ENCODE data around the gene SESN3. TPM values are rescaled to one million over a fixed set of nuclear protein-coding genes. Genes with fewer than 3 reads are reported as not detected.
"Not testable (repeated sequence)": the region's sequence is repeated elsewhere in the genome, so short reads cannot be mapped to it uniquely, and the experiment has no call there.

The SESN3 gene
- total RNA-seq, 2 donors from 2014 or later: 0.55 to 1.8 TPM

DNA sequence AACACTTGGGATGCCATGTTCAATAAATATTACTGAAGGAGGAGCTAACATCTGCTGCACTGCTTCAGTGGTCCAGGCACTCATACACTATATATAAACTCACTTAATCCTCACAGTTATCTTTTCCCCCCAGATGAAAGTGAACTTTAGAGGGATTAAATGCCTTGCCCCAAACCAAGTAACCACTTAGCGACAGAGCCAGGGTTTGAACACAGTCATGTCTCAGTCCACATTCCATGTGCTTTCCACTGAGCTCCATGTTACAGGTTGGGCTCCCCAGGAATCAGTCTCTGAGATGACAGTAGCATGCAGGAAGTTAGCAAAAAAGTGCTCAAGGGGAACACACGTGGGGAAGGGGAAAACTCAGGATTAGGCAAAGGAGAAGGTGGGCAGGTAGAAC is 82.1 kb downstream of the SESN3 start:
- H3K4me3 Mint-ChIP-seq: peak overlapping the region; percentile 2
- no peak for ATAC-seq
- no peaks in the 10 kb centered on the region for H3K9me3 Mint-ChIP-seq
- H3K4me1 Mint-ChIP-seq (ENCODE audit: low read depth in 2 of 2): peaks cover 22% of the 10 kb centered on the region in 2 donors
- H3K27me3 Mint-ChIP-seq: peaks cover 28 to 31% of the 10 kb centered on the region in 2 donors
- H3K36me3 Mint-ChIP-seq: no peaks in the 10 kb centered on the region
- H3K27ac Mint-ChIP-seq: no peak overlapping the region
- DNase-seq (ENCODE audit: low spot score): no peak

- DNase-seq (ENCODE audit: low spot score) (no peak), ATAC-seq (no peak)
- H3K27me3 Mint-ChIP-seq: peaks cover 30 to 33% of the 10 kb centered on the region in 2 donors
- no peaks in the 10 kb centered on the region for H3K36me3 Mint-ChIP-seq
- peaks cover 17% of the 10 kb centered on the region in 2 donors for H3K4me1 Mint-ChIP-seq (ENCODE audit: low read depth in 2 of 2)
- H3K27ac Mint-ChIP-seq: no peak overlapping the region
- no peaks in the 10 kb centered on the region for H3K9me3 Mint-ChIP-seq
- no peak overlapping the region for H3K4me3 Mint-ChIP-seq
These were observed 82.6 kb downstream of the SESN3 start for GRCh38 chr11:95148406-95148805.

DNA sequence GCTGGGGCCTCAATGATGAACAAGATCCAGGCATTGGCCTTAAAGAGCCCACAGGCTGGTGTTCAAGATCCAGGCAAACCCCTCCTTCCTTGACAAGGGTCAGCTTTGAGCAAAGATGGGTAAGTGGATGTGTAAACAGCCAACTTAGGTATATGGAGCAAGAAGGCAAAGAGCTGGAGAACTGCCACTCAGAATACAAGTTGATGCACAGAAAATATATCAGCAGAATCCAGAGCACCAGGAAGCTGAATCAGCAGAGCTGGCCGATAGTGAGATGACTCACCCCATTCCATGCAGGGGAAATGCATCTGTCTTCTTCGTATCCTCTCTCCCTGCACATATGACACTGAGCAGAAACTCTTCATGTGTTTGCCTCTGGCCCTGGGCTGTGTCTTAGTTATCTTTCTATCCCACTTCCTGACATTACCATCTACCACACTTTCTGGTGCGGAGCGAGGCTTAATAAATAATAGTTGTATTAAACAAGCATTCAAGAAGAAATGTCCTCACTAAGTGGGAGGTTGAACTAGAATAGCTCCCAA is 83.6 kb downstream of the SESN3 start:
- no peak for DNase-seq (ENCODE audit: low spot score)
- ATAC-seq: no peak
- Mint-ChIP-seq H3K4me1 (ENCODE audit: low read depth in 2 of 2) (peaks cover 7% of the 10 kb centered on the region in 2 donors), H3K4me3 (no peak overlapping the region), H3K27me3 (peaks cover 30 to 33% of the 10 kb centered on the region in 2 donors), H3K9me3 (no peaks in the 10 kb centered on the region), H3K27ac (no peak overlapping the region), H3K36me3 (no peaks in the 10 kb centered on the region)

DNA sequence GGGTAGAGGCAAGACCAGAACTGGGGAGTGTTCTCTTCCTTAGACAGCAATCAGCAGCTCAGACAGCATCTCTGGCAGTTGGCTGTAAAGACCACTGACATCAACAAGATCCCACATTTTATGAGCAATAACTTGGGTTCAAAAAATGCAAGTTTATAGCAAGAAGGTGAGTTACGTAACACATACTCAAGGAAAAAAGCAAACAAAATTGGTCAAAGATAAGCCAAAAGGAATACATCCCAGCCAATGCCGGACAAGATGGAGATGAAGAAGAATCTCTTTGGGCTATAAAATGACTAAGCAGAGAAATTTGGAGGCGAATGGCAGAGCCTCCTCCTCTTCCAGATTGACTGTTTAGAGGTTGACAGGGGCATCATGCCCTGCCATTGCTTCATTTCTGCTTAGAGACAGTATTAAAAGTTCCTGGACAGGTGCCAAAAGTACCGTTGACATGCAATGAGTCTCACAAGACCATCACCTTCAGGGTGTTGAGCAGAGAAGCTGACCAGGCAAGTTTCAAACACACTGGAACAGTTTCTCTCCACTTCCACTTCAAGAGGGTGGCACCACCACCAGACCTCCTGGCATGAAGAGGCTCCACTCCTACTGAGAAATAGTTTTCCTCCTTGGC is 85.5 kb downstream of the SESN3 start:
- DNase-seq (ENCODE audit: low spot score) (no peak), ATAC-seq (no peak)
- Mint-ChIP-seq H3K27me3 (peaks cover 32 to 33% of the 10 kb centered on the region in 2 donors), H3K4me3 (no peak overlapping the region), H3K36me3 (no peaks in the 10 kb centered on the region), H3K27ac (no peak overlapping the region), H3K9me3 (no peaks in the 10 kb centered on the region), H3K4me1 (ENCODE audit: low read depth in 2 of 2) (no peaks in the 10 kb centered on the region)

DNA sequence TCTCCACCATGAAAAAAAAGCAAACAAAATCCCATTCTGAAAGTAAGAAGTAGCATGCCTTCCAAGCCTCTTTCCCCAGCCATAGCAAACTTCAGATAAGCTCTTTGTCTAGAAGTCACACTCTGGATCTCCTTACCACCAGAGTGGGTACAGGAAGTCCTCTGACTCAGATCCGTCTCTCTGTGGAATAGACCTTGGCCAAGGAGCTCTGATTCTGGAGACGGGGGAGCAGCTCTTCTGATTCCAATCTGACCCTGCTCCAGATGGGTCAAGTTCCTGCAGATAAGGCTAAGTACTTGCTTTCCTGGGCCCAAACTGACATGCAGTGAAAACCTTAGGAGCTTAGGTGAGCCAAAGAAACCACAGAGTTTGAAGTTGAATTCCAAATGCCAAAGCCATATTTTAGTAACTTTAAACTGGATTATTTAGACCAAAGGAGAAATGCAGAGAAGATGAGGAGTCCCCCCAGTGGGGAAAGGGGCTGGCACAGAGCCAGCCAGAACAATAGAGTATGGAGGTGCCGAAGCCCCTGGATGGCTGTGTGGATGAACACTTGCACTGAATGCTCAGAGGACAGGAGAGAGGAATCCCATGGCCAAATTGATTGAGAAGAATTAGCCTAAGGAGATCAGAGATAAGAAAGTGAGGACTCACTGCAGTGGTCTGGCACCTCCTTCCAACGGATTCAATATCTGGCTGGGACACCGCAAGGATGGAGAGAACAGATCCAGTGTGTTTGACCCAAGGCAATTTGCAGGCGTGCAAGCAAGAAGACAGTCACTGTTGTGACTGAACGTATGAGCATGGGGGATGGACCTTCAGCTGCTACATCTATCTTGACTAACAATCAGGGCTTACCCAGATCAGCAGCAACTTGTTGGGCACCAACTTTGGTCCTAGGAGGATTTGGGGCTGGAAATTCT is 86.4 kb downstream of the SESN3 start:
- no peak overlapping the region for H3K27ac Mint-ChIP-seq
- no peaks in the 10 kb centered on the region for H3K4me1 Mint-ChIP-seq (ENCODE audit: low read depth in 2 of 2)
- ATAC-seq (peak in 1 of 2 donors; percentile 52), DNase-seq (ENCODE audit: low spot score) (no peak)
- H3K4me3 Mint-ChIP-seq: no peak overlapping the region
- H3K27me3 Mint-ChIP-seq: peaks cover 32 to 33% of the 10 kb centered on the region in 2 donors
- no peaks in the 10 kb centered on the region for H3K36me3 Mint-ChIP-seq
- H3K9me3 Mint-ChIP-seq: no peaks in the 10 kb centered on the region

DNA sequence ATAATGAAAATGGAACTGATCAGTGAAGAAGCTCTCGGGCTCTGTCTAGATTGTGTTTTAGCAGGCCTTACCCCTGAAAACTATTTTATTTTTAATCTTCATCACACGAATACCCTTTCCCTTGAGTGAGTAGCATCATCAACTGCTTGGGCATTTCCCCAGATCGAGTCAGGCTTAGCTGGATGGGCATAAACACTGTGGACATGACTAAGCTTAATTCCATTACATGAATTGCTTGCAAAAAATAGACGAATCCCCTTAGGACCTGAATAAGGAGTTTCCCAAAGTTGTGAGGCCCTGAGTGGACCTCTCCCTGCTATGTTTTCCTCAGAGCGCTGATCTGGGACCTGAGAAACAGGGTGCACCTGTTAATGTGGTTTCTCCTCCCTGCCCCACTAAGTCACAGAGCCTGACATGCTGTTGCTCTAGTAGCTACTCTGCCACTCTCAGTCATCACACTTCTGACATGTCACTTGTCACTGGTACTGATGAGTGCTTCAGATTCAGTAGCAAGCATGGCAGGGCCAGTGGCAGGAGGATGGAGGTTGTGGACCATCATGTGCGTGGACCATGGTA is 87.8 kb downstream of the SESN3 start:
- no peak overlapping the region for H3K27ac Mint-ChIP-seq
- H3K4me3 Mint-ChIP-seq: no peak overlapping the region
- peaks cover 29 to 33% of the 10 kb centered on the region in 2 donors for H3K27me3 Mint-ChIP-seq
- no peaks in the 10 kb centered on the region for H3K9me3 Mint-ChIP-seq
- DNase-seq (ENCODE audit: low spot score): no peak
- ATAC-seq: no peak
- H3K4me1 Mint-ChIP-seq (ENCODE audit: low read depth in 2 of 2): no peaks in the 10 kb centered on the region
- H3K36me3 Mint-ChIP-seq: no peaks in the 10 kb centered on the region

GRCh38 chr11:95142431-95142830 is 88.6 kb downstream of the SESN3 start:
- Mint-ChIP-seq H3K27ac (no peak overlapping the region), H3K36me3 (no peaks in the 10 kb centered on the region), H3K4me1 (ENCODE audit: low read depth in 2 of 2) (no peaks in the 10 kb centered on the region), H3K9me3 (no peaks in the 10 kb centered on the region), H3K27me3 (peaks cover 27 to 32% of the 10 kb centered on the region in 2 donors), H3K4me3 (no peak overlapping the region)
- no peak for ATAC-seq
- no peak for DNase-seq (ENCODE audit: low spot score)

DNA sequence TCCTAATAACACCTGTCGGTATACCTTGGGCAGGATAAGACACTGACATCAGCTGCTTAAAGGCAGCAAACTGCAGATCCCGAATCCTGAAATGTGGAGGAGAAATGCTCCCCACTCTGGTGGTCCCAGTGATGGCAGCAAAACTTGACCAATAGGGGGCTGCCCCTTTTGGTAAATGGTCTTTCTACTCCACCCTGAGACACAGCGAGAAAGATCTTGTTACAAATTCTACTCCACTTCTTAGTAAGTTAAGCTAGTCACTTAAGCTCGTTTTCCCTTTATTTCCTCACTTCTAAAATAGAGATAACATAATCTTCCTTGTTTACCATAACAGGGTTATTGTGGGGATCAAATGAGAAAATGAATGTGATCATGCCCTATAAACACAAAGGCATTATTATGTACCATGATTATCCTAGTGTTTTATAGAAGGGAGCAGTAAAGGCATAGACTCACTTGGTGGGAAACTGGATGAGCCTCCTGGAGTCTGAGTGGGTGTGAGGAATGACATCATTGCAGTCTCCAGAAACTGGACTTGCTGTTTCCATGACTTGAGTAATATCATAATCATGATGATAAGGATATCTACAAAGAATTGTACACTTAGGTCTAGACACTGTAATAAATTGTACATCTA is 90.5 kb downstream of the SESN3 start:
- no peaks in the 10 kb centered on the region for H3K36me3 Mint-ChIP-seq
- no peaks in the 10 kb centered on the region for H3K4me1 Mint-ChIP-seq (ENCODE audit: low read depth in 2 of 2)
- ATAC-seq (no peak), DNase-seq (ENCODE audit: low spot score) (no peak)
- no peak overlapping the region for H3K27ac Mint-ChIP-seq
- H3K9me3 Mint-ChIP-seq: no peaks in the 10 kb centered on the region
- peaks cover 18 to 19% of the 10 kb centered on the region in 2 donors for H3K27me3 Mint-ChIP-seq
- no peak overlapping the region for H3K4me3 Mint-ChIP-seq

DNA sequence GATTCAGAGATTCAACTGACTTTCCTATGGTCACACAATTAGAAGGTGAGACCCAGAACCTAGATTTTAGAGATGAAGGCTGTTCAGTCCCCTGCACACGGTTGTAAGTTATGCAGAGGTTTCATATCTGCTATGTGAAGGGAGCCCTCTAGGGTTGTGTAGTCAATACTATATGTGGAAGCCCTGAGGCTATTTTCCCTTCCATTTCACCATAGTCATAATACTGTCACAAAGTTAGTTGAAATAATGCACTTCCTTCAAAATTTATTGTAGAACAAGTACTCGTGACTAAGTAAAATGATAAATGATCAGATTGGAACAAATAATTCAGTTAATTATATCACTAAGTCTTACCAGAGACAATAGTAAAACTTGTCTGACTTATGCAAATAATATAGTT is 92.6 kb downstream of the SESN3 start:
- Mint-ChIP-seq H3K27ac (no peak overlapping the region), H3K9me3 (no peaks in the 10 kb centered on the region), H3K4me1 (ENCODE audit: low read depth in 2 of 2) (no peaks in the 10 kb centered on the region), H3K27me3 (peaks cover 0 to 3% of the 10 kb centered on the region in 2 donors), H3K4me3 (no peak overlapping the region), H3K36me3 (no peaks in the 10 kb centered on the region)
- DNase-seq (ENCODE audit: low spot score) (no peak), ATAC-seq (no peak)

- no peaks in the 10 kb centered on the region for H3K36me3 Mint-ChIP-seq
- H3K9me3 Mint-ChIP-seq: no peaks in the 10 kb centered on the region
- ATAC-seq: no peak
- H3K27ac Mint-ChIP-seq: no peak overlapping the region
- peaks cover 0 to 2% of the 10 kb centered on the region in 2 donors for H3K27me3 Mint-ChIP-seq
- no peak overlapping the region for H3K4me3 Mint-ChIP-seq
- no peaks in the 10 kb centered on the region for H3K4me1 Mint-ChIP-seq (ENCODE audit: low read depth in 2 of 2)
- DNase-seq (ENCODE audit: low spot score): no peak
These were observed 93.7 kb downstream of the SESN3 start for GRCh38 chr11:95137299-95137698.

DNA sequence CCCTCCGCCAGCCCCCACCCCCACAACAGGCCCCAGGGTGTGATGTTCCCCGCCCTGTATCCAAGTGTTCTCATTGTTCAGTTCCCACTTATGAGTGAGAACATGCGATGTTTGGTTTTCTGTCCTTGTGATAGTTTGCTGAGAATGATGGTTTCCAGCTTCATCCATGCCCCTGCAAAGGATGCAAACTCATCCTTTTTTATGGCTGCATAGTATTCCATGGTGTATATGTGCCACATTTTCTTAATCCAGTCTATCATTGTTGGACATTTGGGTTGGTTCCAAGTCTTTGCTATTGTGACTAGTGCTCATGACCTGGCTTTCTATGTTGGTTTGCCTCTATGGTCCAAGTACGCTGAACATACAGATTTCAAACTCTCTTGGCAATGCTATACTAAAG is 94.3 kb downstream of the SESN3 start:
- ATAC-seq; H3K4me3 Mint-ChIP-seq; DNase-seq (ENCODE audit: low spot score); H3K36me3 Mint-ChIP-seq; H3K4me1 Mint-ChIP-seq (ENCODE audit: low read depth in 2 of 2); H3K27me3 Mint-ChIP-seq; H3K9me3 Mint-ChIP-seq; H3K27ac Mint-ChIP-seq: not testable (repeated sequence)

DNA sequence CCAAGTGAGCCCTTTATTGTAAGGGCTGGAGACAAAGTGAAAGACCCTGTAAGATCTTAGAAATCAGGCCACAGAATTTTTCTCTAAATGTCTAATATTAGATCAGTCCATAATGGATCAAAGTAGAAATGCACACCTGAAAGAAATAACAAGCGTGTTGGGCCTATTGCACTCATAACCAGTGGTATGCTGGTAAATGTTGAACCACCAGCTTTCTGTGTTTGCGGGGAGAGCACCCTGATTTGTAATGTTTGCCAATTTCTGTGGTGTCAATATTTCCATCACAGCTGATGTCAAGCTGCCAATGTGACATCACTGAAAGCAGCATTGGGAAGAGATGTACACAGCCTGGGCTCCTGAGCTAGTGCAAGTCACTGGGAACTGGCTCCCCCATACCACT is 95.1 kb downstream of the SESN3 start:
- Mint-ChIP-seq H3K4me3 (no peak overlapping the region), H3K27me3 (no peaks in the 10 kb centered on the region), H3K27ac (no peak overlapping the region), H3K36me3 (no peaks in the 10 kb centered on the region), H3K9me3 (no peaks in the 10 kb centered on the region), H3K4me1 (ENCODE audit: low read depth in 2 of 2) (no peaks in the 10 kb centered on the region)
- ATAC-seq: no peak
- DNase-seq (ENCODE audit: low spot score): no peak

- DNase-seq (ENCODE audit: low spot score) (no peak), ATAC-seq (no peak)
- no peak overlapping the region for H3K4me3 Mint-ChIP-seq
- H3K4me1 Mint-ChIP-seq (ENCODE audit: low read depth in 2 of 2): no peaks in the 10 kb centered on the region
- no peaks in the 10 kb centered on the region for H3K36me3 Mint-ChIP-seq
- no peaks in the 10 kb centered on the region for H3K9me3 Mint-ChIP-seq
- H3K27me3 Mint-ChIP-seq: no peaks in the 10 kb centered on the region
- H3K27ac Mint-ChIP-seq: no peak overlapping the region
These were observed 95.8 kb downstream of the SESN3 start for GRCh38 chr11:95135155-95135554.

All from natural killer cell treated with Interleukin-12 subunit alpha and Interleukin-12 subunit beta and Interleukin-15 and Interleukin-18, amount 100 ng/mL, for 72 hours (primary cell).